GM12878 (cell line): ENCODE data around the gene FAM187B. TPM values are rescaled to one million over a fixed set of nuclear protein-coding genes. Genes with fewer than 3 reads are reported as not detected.
A peak's percentile ranks its signal among the peaks of the same experiment; 100 is the strongest.

Experiments used
- ATAC-seq: fragments of 200-7000 bp; cut with Tn5 transposase; 3 replicates; pipeline ENCODE4 v1.9.1; 2020; ENCODE audit warnings: mild to moderate bottlenecking, moderate library complexity
- BruUV-seq: library from RNA; stranded (reverse); fragments of 400-500 nt; replicated peaks from 2 replicates; lab custom pipeline; 2021; lab: Mats Ljungman, UMichigan
- CTCF ChIA-PET: fragments of 300-600 bp; sonication (Branson Sonifier 250); formaldehyde crosslinking; extraction: SDS; loops from one replicate; lab custom pipeline; 2021; ENCODE audit warnings: inconsistent platforms; lab: Yijun Ruan, JAX
- POLR2A ChIA-PET: fragments of 350-600 bp; formaldehyde crosslinking; extraction: SDS; loops from one replicate; lab custom pipeline; 2021; ENCODE audit warnings: inconsistent platforms; lab: Charles Lee
- RAD21 ChIA-PET: fragments of 300-600 bp; sonication (Branson Sonifier 250); formaldehyde crosslinking; loops from one replicate; lab custom pipeline; 2023; ENCODE audit warnings: antibody characterized with exemption; ENCODE audit not compliant: unreplicated experiment; lab: Charles Lee
- SMC1A ChIA-PET: fragments of 300-600 bp; sonication (Branson Sonifier 250); formaldehyde crosslinking; loops from one replicate; lab custom pipeline; 2023; ENCODE audit not compliant: unreplicated experiment, uncharacterized antibody; lab: Charles Lee
- DNase-seq: peaks from one replicate; pipeline ENCODE4 v3.0.0-alpha.2; 2011; ENCODE audit warnings: low read depth, low spot score
- FAIRE-seq: peaks from 3 replicates; lab custom pipeline; 2011; peaks lifted over from hg19 to GRCh38; lab: Jason Lieb, UNC
- H2AFZ ChIP-seq: 2 replicates; pipeline ENCODE4 v1.6.0; 2011; ENCODE audit warnings: low read depth, low read length, control low read depth; ENCODE audit not compliant: control insufficient read depth
- H3K27ac ChIP-seq: 2 replicates; pipeline ENCODE4 v1.5.1; 2011; ENCODE audit warnings: control low read depth; ENCODE audit not compliant: control insufficient read depth, insufficient read depth
- H3K27me3 ChIP-seq, 2 experiments: replicated peaks in 1 of 2; 2 replicates each; pipeline versions ENCODE4 v1.6.0 to v1.6.1; 2011; ENCODE audit warnings: low read length in 1 of 2; ENCODE audit not compliant: control insufficient read depth in 2 of 2, insufficient read depth in 2 of 2
- H3K36me3 ChIP-seq, 2 experiments: 2 replicates each; pipeline ENCODE4 v1.5.1; 2011; ENCODE audit warnings: low read length in 1 of 2; ENCODE audit not compliant: control insufficient read depth in 2 of 2, insufficient read depth in 2 of 2
- H3K4me1 ChIP-seq: 2 replicates; pipeline ENCODE4 v1.6.1; 2011; ENCODE audit warnings: mild to moderate bottlenecking, low read length, moderate library complexity, mixed read lengths; ENCODE audit not compliant: control insufficient read depth, insufficient read depth
- H3K4me2 ChIP-seq: 2 replicates; pipeline ENCODE4 v1.6.0; 2011; ENCODE audit warnings: control low read depth; ENCODE audit not compliant: control insufficient read depth, insufficient read depth
- H3K4me3 ChIP-seq: fragments of 200-600 bp; sonication (generic); 2 replicates; pipeline ENCODE4 v1.5.1; 2016
- H3K79me2 ChIP-seq: 2 replicates; pipeline ENCODE4 v1.6.0; 2011; ENCODE audit warnings: low read length; ENCODE audit not compliant: control insufficient read depth, insufficient read depth
- H3K9ac ChIP-seq: 2 replicates; pipeline ENCODE4 v1.8.0; 2011; ENCODE audit warnings: low read length, control low read depth, mixed read lengths; ENCODE audit not compliant: control insufficient read depth, insufficient read depth
- H3K9me3 ChIP-seq: replicated peaks from 3 replicates; pipeline ENCODE4 v1.5.1; 2011; ENCODE audit warnings: mild to moderate bottlenecking, low read length; ENCODE audit not compliant: control insufficient read depth, insufficient read depth
- H4K20me1 ChIP-seq: 2 replicates; pipeline ENCODE4 v1.6.0; 2011; ENCODE audit not compliant: control insufficient read depth, insufficient read depth
- CBFB ChIP-seq: IDR thresholded peaks from 2 replicates; pipeline ENCODE4 v1.6.1; 2016; ENCODE audit warnings: antibody characterized with exemption, low read depth
- EGR1 ChIP-seq, 2 experiments: IDR thresholded peaks; 1 replicate in 1 of 2; 2 replicates in 1 of 2; pipeline ENCODE4 v1.6.1; 2011 to 2012; ENCODE audit warnings: low read depth in 2 of 2, low read length in 2 of 2, borderline replicate concordance in 1 of 2, mild to moderate bottlenecking in 1 of 2, moderate library complexity in 1 of 2
- EP300 ChIP-seq, 2 experiments: fragments of 150-350 bp in 1 of 2; IDR thresholded peaks; 2 replicates each; pipeline ENCODE4 v1.6.1; 2011 to 2012; ENCODE audit warnings: low read depth in 2 of 2, low read length in 2 of 2, borderline replicate concordance in 1 of 2, improper control_type of control experiment in 1 of 2, inconsistent platforms in 1 of 2; ENCODE audit not compliant: control insufficient read depth in 1 of 2
- FOXM1 ChIP-seq: IDR thresholded peaks from 2 replicates; pipeline ENCODE4 v1.6.1; 2012; ENCODE audit warnings: low read depth, mild to moderate bottlenecking, inconsistent platforms, low read length, moderate library complexity
- NBN ChIP-seq: fragments of 450-650 bp; IDR thresholded peaks from 2 replicates; pipeline ENCODE4 v1.6.1; 2016
- PAX8 ChIP-seq: fragments of 450-650 bp; IDR thresholded peaks from 2 replicates; pipeline ENCODE4 v1.6.1; 2017; ENCODE audit warnings: mild to moderate bottlenecking, moderate library complexity
- PKNOX1 ChIP-seq: fragments of 450-650 bp; IDR thresholded peaks from 2 replicates; pipeline ENCODE4 v1.6.1; 2016; ENCODE audit warnings: mild to moderate bottlenecking
- RAD51 ChIP-seq: fragments of 450-650 bp; IDR thresholded peaks from 2 replicates; pipeline ENCODE4 v1.6.1; 2016; ENCODE audit warnings: moderate library complexity, mild to moderate bottlenecking, inconsistent platforms
- RELB ChIP-seq: fragments of 450-650 bp; IDR thresholded peaks from 2 replicates; pipeline ENCODE4 v1.6.1; 2017; ENCODE audit warnings: low read depth, mild to moderate bottlenecking, moderate library complexity
- SIX5 ChIP-seq: IDR thresholded peaks from 2 replicates; pipeline ENCODE4 v1.6.1; 2011; ENCODE audit warnings: mild to moderate bottlenecking, low read depth, low read length, moderate library complexity; ENCODE audit not compliant: severe bottlenecking
- SMAD1 ChIP-seq: fragments of 450-650 bp; IDR thresholded peaks from 2 replicates; pipeline ENCODE4 v1.6.1; 2018; ENCODE audit warnings: mild to moderate bottlenecking, low read depth; ENCODE audit not compliant: partially characterized antibody
- TCF12 ChIP-seq: IDR thresholded peaks from 2 replicates; pipeline ENCODE4 v1.6.1; 2011; ENCODE audit warnings: low read depth, mild to moderate bottlenecking, low read length
- USF2 ChIP-seq: IDR thresholded peaks from 2 replicates; pipeline ENCODE4 v1.6.1; 2011; ENCODE audit warnings: low read depth, low read length, improper control_type of control experiment, borderline replicate concordance
- WGBS: methylation state at CpG from one replicate; pipeline ENCODE4 v1.1.6; 2016; ENCODE audit warnings: low lambda C conversion rate; ENCODE audit not compliant: insufficient replicate concordance, insufficient coverage; ENCODE audit errors: missing lambda C conversion rate; 5-methylcytosine and 5-hydroxymethylcytosine counted together
- in situ Hi-C: fragments of 300-500 bp; cut with MboI; formaldehyde crosslinking; loops from 9 replicates; pipeline ENCODE4 v1.14.3; 2018; ENCODE audit warnings: mixed read lengths
- intact Hi-C: fragments of 100-400 bp; cut with micrococcal nuclease; formaldehyde crosslinking; loops from one replicate; pipeline ENCODE4 v1.14.2; 2022; ENCODE audit not compliant: unreplicated experiment
- polyA plus RNA-seq, 11 experiments: library from polyadenylated mRNA; depleted of rRNA in 4 of 11; unstranded in 6 of 11; stranded (reverse) in 5 of 11; fragments of >200 nt; fragmentation: Nextera tagmentation in 4 of 11; fragmentation: Illumina TruSeq in 1 of 11; extraction: Ambion mirVana in 4 of 11; extraction: Trizol in 1 of 11; gene quantifications; 1 replicate in 1 of 11; 2 replicates in 10 of 11; pipeline versions ENCODE4 v1.2.1 to v1.2.3, GENCODE V29; 2011 to 2016; ENCODE audit warnings: inconsistent platforms in 2 of 11, missing spikeins in 2 of 11, low read depth in 1 of 11
- total RNA-seq, 4 experiments: library from RNA; depleted of rRNA in 3 of 4; stranded (reverse); fragments of >200 nt in 3 of 4; fragmentation: Illumina TruSeq in 1 of 4; extraction: Trizol in 1 of 4; gene quantifications; 2 replicates each; pipeline versions ENCODE4 v1.2.1 to v1.2.3, GENCODE V29; 2013 to 2021
- TF ChIP-seq, protein P1 (sequence below), 3 experiments: IDR thresholded peaks in 2 of 3; conservative IDR thresholded peaks in 1 of 3; 2 replicates each; pipeline ENCODE4 v1.5.1; 2011; ENCODE audit warnings: low read depth in 3 of 3, low read length in 3 of 3, mild to moderate bottlenecking in 3 of 3, control low read depth in 2 of 3, moderate library complexity in 2 of 3, inconsistent platforms in 1 of 3, mixed read lengths in 1 of 3; ENCODE audit not compliant: control insufficient read depth in 2 of 3, insufficient read depth in 1 of 3; ENCODE audit errors: extremely low read depth in 1 of 3
- TF ChIP-seq, protein P2 (sequence below): fragments of 450-650 bp; IDR thresholded peaks from 2 replicates; pipeline ENCODE4 v1.6.1; 2017; ENCODE audit warnings: mild to moderate bottlenecking

Gene FAM187B
- total and polyA plus RNA-seq, 10 of the 15 experiments (the other 5 are each of a cell fraction or from before 2014, with no cell fraction given): 0.05 TPM; not detected in 9

GRCh38 chr19:35249146-35249847 lies 20.8 kb upstream of the FAM187B start:
- no peak for FAIRE-seq
- Histone ChIP-seq H3K79me2 (peaks cover 19% of the 10 kb centered on the region), H3K4me1 (peaks cover 4% of the 10 kb centered on the region; the same call in 1 of the 2 replicates), H3K4me2 (peak overlapping the region; percentile 98), H3K4me3 (peak overlapping the region; percentile 90), H2AFZ (peak overlapping the region; percentile 97), H4K20me1 (no peaks in the 10 kb centered on the region), H3K9ac (peak overlapping the region; percentile 88), H3K27me3 (no peaks in the 10 kb centered on the region), H3K36me3 (peaks cover 0 to 6% of the 10 kb centered on the region in 2 experiments; a peak in 3 of 4 replicates), H3K27ac (peak overlapping the region; percentile 95), H3K9me3 (no peaks in the 10 kb centered on the region; the same call in 1 of the 3 replicates)
- intact Hi-C loops: loop anchor here (5.0 kb wide), 1 partner anchor 107 kb away; the partner anchor contains the start of gene FXYD7
- POLR2A ChIA-PET: no interaction called here
- no TSS peak for BruUV-seq
- in situ Hi-C loops: no loop called here
- peak; percentile 2 for ATAC-seq
- CTCF ChIA-PET: no interaction called here
- WGBS: 10% methylated on average over 38 of the region's 39 CpGs
- DNase-seq: no peak
- SMC1A ChIA-PET: interaction anchor here (2.1 kb wide), 1 partner anchor 8 kb away, joined by 7 read pairs; no protein-coding TSS in a partner anchor
- RAD21 ChIA-PET: interaction anchor here (1.1 to 1.6 kb wide), 2 partner anchors 16 to 108 kb away, joined by 5 to 6 read pairs; no protein-coding TSS in a partner anchor
- TF ChIP-seq PAX8 (no peak), SMAD1 (no peak), TCF12 (no peak), USF2 (no peak), CBFB (no peak), EP300 (IDR thresholded peaks at IDR 0.05; ENCODE audit: borderline replicate concordance in 1 of 2, control insufficient read depth in 1 of 2, low read depth in 2 of 2, low read length in 2 of 2) (0 out of 4 replicates have a peak, but pooled peaks of 1 of the 2 experiments have one; percentile 40), FOXM1 (no peak), PKNOX1 (no peak), RELB (peak; percentile 74), NBN (no peak), EGR1 (IDR thresholded peaks at IDR 0.05; ENCODE audit: borderline replicate concordance in 1 of 2, low read depth in 2 of 2, low read length in 2 of 2) (no peak), SIX5 (no peak), RAD51 (no peak)
- TF ChIP-seq, protein P1, sequence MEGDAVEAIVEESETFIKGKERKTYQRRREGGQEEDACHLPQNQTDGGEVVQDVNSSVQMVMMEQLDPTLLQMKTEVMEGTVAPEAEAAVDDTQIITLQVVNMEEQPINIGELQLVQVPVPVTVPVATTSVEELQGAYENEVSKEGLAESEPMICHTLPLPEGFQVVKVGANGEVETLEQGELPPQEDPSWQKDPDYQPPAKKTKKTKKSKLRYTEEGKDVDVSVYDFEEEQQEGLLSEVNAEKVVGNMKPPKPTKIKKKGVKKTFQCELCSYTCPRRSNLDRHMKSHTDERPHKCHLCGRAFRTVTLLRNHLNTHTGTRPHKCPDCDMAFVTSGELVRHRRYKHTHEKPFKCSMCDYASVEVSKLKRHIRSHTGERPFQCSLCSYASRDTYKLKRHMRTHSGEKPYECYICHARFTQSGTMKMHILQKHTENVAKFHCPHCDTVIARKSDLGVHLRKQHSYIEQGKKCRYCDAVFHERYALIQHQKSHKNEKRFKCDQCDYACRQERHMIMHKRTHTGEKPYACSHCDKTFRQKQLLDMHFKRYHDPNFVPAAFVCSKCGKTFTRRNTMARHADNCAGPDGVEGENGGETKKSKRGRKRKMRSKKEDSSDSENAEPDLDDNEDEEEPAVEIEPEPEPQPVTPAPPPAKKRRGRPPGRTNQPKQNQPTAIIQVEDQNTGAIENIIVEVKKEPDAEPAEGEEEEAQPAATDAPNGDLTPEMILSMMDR (IDR thresholded peaks at IDR 0.05 in 2 of 3, conservative IDR thresholded peaks at IDR 0.05 in 1 of 3; ENCODE audit: control insufficient read depth in 2 of 3, extremely low read depth in 1 of 3, insufficient read depth in 1 of 3, low read depth in 3 of 3, low read length in 3 of 3): no peak
- TF ChIP-seq, protein P2, sequence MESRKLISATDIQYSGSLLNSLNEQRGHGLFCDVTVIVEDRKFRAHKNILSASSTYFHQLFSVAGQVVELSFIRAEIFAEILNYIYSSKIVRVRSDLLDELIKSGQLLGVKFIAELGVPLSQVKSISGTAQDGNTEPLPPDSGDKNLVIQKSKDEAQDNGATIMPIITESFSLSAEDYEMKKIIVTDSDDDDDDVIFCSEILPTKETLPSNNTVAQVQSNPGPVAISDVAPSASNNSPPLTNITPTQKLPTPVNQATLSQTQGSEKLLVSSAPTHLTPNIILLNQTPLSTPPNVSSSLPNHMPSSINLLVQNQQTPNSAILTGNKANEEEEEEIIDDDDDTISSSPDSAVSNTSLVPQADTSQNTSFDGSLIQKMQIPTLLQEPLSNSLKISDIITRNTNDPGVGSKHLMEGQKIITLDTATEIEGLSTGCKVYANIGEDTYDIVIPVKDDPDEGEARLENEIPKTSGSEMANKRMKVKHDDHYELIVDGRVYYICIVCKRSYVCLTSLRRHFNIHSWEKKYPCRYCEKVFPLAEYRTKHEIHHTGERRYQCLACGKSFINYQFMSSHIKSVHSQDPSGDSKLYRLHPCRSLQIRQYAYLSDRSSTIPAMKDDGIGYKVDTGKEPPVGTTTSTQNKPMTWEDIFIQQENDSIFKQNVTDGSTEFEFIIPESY: no peak
